ENCODE data around the gene KCTD14.
"Not testable (repeated sequence)": the region's sequence is repeated elsewhere in the genome, so short reads cannot be mapped to it uniquely, and the experiment has no call there.

Gene KCTD14, protein sequence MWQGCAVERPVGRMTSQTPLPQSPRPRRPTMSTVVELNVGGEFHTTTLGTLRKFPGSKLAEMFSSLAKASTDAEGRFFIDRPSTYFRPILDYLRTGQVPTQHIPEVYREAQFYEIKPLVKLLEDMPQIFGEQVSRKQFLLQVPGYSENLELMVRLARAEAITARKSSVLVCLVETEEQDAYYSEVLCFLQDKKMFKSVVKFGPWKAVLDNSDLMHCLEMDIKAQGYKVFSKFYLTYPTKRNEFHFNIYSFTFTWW

DNA sequence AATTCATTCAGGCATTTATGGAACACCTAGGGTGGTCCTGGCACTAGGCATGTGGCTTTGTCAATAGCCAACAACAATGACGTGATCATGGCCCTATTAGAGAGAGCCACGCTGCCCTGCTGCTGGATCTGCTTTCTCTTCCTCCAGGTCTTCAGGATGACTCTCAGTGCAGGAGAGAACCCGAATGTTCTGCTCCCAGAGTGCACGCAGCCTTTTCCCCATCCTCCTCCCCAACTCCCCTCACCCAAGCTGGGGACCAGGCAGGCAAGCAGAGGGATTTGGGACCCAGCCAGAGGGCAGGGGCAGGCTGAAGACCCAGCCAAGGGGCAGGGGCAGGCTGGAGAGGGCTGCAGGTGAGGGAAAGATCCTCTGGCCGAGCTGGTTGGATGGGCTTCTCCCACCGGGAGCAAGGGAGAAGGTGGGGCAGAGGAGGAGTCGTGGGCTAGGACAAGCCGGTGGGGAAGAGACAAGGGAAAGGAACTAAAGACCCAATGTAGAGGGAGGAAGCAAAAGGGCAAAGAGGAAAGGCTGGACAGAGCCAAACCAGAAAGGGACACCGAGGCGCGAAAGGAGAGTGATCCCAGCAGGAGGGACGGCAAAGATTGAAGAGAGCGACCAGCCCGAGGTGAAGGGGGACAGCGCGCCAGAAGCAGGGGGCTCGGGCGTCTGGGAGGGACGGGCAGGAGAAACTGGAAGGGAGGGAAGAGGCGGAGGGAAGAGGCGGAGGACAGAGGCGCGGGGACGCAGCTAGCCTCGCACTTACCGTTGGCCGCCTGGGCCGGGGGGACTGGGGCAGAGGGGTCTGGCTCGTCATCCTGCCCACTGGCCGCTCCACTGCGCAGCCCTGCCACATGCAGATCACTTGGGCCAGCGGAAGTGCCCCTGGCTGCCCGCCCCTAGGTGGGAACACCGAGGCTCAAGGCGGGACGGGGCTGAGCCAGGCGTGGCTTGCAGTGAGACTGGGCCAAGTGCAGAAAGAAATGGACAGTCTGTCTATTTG is at the start of gene KCTD14:
KCTD14 (minus strand) TSS at position 880 of the 1,000 bp plus-strand sequence; CDS start at position 853, 27 bp downstream.
- no peak for FAIRE-seq

DNA sequence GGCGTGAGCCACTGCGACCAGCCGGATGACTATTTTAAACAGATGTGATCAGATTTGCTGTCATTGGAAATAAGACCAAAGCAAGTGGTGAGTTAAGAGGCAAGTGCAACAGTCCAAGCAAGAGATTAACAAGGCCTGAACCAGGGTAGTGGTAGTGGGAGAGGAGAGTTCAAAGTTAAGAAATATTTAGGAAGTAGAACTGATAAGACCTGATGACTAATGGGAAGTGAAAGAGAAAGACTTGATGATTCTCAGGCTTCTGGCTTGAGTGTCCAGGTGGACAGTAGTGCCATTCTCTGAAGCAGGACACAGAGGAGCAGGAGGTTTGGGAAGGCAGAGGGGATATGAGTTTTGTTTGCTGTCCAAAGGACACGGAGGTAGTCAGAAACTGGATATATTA is 49.4 kb upstream of the KCTD14 start:
- FAIRE-seq, result no peak

DNA sequence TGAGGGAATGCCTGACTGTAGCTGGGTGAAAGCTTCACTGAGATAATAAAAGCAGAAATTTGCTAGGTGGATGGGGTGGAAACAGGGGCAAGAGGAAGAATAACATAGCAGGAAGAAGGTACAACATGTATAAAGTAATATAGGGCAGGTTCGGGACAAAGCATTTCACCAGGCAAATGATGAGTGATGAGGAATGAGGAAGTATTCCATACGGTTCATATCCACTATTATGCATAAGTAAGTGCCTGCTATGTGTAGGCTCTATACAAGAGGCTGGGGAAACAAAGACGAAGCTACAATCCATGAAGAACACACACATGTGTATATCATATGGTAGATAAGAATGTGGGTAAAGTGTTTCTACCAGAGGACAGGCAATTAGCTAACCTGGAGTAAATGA is 48.6 kb upstream of the KCTD14 start:
- no peak for FAIRE-seq

DNA sequence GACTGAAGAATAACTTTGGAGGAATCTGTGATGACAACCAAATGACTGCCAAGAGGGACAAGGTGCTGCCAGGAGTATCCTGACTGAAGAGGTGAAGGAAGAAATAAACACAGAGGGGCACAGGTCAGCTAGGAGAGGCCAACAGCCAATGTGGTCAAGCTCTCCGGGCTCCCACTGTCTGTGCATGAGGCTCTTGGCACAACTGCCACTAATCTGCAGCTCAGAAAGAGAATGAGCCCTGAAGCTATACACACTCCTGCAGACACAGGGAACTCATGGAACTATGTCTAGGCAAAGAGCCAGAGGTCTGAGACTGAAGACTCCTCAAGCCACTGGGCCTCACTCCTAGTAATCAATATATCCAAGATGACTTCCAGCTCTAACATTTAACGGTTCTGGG is 47.5 kb upstream of the KCTD14 start:
- FAIRE-seq, result no peak

DNA sequence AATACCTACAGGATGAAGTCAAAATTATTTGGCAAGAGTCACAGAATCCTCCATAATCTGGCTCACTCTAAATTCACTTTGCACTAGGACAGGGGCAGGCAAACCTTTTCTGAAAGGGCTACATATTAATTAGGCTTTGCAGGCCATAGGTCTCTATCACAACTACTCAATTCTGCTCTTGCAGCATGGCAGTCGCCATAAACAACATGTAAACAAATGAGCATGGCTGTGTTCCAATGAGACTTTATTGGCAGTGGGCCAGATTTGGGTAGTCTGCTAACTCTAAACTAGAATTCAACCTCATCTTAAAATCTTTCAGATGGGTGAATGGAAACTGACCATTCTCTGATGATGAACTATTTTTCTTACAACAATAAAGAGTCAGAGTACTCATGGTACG is 46.4 kb upstream of the KCTD14 start:
- FAIRE-seq, result no peak

DNA sequence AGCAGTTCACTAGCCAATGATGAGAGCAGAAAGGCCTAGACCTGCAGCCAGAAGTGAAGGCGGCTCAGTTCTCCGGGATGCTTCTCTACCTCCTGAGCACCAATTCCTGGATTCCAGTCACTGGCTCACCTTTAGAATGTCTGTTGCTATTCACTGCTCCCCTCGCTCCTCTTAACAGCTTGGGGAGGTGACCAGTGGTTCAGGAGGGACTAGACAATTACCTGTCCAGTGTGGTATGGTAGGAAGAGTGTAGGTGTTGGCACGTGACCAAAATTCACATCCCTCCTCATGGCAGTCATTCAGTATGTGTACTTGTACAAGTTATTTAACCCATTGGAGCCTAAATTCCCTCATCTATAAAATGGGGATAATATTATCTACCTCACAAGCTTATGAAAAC is 44.6 kb upstream of the KCTD14 start:
- no peak for FAIRE-seq

DNA sequence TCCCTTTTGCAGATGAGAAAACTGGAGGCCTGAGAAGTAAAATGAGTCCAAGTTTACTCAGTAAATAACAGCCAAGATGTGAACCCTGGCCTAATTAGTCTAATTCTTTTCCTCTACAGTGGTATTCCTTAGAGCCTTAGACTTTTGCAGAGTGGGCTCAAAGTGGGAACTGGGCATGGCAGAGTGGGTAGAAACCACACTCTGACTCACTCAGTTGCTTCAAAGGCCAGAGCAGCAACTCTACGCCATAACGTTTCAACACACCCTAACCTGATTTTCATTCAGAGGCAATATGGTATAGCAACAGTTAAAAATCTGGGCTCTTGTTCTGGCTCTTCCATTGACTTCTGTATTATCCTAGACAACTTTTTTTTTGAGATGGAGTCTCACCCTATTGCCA is 43.4 kb upstream of the KCTD14 start:
- no peak for FAIRE-seq

DNA sequence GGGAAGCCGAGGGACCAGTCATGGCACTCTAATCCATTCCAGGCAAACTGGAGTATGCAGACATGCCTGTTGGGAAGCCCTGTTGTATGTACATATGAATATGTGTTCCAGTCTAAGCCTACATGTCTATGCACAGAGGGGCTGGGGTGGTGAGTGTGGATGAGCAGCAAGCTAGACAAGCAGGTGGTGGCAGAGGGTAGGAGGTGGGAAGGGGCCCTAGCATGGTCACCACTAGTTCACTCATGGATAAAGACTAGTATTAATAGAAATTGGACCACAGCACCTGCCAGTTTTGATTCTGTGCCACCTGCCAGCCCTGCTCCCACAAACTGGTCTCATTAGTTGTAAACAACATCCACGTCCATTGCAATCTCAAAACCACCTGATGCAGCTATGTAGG is 42.1 kb upstream of the KCTD14 start:
- no peak for FAIRE-seq

DNA sequence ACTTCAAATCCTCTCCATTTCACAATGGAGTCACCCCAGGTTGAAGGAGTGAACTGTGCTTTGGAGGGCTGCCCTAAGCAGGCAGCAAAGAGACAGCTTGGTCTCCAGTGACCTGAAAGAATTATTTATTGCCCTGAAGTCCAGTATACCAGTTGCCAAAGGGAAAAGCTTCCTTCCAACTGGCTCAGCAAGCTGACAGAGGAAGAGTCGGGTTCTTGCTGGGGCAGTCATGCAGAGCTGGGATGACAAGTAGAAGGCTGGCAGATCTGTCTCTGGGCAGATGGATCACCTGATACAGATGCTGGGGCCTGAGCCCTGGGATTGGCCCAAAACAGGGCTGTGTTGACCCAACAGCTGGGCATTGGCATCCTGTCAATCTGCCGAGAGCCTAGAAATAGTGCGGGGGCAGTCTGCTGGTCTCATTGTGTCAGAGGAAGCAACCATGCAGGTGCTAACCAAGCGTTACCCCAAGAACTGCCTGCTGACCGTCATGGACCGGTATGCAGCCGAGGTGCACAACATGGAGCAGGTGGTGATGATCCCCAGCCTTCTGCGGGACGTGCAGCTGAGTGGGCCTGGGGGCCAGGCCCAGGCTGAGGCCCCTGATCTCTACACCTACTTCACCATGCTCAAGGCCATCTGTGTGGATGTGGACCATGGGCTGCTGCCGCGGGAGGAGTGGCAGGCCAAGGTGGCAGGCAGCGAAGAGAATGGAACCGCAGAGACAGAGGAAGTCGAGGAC is 40.5 kb upstream of the KCTD14 start, which contains the start of gene THRSP:
THRSP (plus strand) TSS at position 422 of the 742 bp plus-strand sequence; CDS start at position 443, 21 bp downstream.
- no peak for FAIRE-seq

DNA sequence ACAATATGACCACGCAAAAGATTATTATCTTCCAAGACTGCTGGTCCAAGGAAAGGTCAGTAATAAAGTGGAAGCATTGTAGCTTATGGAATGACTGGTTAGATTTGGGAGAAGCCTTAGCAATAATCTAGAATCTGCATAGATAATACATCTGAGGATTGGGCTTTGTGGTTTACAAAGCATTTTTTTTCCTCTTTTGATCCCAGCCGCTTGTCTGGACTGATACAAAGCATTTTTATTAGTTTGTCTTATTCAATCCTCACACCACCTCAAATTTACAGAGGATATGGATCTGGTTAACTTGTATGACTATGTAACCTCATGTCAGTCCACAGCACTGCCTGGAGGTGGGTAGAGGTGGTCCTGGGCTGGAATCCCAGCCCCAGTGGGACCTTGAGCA is 39.6 kb upstream of the KCTD14 start:
- no peak for FAIRE-seq

DNA sequence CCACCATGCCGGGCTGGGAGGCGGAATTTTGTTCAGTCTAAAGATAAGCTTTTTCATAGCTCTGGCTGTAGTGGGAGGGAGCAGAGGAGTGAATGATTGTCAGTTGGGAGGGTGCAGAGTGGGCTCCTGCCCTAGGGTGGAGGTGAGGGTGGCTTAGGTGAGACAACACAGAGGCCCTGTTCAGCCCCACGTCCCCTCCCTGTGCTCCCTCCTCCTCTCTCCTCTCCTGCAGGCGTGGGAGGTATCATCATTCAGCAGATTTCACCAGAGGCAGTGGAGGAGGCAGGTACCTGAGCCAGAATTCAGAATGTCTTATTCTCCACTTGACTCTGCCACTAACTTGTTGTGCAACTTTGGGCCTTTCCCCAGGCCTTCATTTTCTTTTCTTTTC is 38.8 kb upstream of the KCTD14 start:
- FAIRE-seq, result no peak

DNA sequence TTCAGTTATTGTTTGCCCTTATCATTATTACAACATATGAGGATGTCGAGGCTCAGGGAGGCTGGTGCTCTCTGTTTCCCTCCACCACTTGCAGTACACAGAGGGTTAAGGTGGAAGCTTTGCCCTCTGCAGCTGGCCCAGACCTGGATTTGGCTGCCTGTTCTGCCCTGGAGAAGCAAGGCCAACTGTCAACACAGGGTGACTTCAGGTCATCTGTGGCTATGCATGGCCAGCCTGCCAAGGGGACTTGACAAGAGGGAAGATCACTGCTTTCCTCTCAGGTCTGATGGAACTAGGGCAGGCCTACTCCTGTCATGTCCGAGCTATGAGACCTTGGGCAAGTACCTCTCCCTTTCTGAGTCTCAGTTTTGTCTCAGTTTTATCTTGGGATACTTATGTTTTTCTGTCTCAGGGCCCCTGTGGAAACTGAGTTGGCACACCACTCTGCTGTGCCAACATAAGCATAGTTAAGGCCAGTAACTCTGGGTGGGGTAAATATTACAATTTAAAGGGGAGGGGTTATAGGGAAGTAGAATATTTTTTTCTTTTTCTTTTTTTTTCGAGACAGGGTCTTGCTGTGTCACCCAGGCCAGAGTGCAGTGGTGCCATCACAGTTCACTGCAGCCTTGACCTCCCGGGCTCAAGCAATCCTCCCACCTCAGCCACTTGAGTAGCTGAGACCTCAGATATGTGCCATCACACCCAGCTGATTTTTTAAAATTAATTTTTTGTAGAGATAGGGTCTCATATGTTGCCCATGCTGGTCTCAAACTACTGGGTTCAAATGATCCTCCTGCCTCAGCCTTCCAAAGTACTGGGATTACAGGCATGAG is 38.2 kb upstream of the KCTD14 start:
- no peak for FAIRE-seq

DNA sequence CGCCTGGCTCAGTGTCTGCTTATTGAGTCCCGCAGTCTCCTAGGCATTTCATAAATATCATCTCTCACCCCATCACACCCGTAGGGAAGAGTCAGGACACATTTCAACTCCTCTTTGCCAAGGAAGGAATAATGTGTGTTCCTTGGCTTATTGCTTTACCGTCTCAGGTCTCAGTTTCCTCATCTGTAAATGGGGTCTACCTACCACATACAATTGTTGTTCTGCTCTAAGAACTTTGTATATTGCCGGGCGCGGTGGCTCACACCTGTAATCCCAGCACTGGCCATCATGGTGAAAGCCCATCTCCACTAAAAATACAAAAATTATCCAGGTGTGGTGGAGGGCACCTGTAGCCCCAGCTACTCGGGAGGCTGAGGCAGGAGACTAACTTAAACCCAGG is 37.5 kb upstream of the KCTD14 start:
- no peak for FAIRE-seq

DNA sequence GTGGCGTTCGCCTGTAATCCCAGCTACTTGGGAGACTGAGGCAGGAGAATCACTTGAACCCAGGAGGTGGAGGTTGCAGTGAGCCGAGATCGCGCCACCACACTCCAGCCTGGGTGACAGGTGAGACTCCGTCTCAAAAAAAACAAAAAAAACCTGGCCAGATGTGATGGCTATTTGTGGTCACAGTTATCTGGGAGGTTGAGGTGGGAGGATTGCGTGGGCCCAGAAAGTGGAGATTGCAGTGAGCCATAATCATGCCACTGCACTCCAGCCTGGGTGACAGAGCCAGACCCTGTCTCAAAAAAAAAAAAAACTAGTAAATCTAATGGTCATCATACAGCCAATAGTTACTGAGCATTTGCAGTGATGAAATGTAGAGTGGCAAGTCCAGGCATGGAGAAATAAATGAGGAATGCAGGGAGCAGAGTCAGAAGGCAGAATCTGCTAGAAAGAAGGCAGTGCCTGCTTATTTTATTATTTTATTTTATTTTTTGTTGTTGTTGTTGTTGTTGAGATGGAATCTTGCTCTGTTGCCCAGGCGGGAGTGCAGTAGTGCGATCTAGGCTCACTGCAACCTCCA is 36.8 kb upstream of the KCTD14 start:
- FAIRE-seq, result not testable (repeated sequence)

DNA sequence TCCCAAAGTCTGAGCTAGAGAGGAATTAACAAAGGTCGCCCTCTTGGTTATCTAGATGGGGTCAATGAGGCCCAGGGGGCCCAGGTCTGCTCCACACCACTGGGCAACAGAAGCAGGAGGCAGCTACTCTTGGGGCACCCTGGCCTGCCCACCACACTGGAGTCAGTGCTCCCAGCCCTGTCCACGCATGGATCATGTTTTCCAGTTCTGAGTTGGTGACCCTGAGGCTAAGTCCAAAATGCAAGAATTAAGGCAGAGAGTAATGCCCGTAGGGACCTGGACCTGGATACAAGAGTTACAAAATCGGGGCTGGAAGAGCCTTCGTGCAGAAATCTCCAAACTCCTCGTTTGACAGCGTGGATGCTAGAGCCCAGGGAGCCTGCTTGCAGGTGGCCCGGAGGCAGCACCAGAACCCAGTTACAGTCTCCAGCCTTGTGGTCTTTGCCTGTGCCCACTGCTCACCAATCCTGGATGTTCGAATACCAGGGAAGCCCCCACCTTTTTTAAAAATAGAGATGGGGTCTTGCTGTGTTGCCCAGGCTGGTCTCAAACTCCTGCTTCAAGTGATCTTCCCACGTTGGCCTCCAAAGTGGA is 34.5 kb upstream of the KCTD14 start:
- FAIRE-seq, result no peak

DNA sequence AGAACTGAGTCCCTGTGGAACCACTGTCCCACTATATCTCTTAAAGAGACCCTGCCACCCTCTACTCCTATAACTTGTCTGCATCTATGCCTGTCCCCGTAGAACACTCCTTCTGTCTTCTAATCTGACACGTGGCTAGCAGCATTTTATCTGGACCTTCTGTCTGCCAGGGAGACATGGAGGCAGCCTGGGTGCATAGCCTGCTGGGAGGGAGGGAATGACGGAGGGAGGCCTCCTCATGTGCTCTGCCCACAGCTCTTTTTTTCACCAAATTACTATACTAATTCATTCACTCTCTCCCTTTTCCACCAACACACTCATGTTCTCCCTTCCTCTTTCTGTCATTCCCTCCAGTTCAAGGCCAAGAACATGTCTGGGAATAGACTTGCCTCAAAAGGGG is 33.0 kb upstream of the KCTD14 start:
- no peak for FAIRE-seq

DNA sequence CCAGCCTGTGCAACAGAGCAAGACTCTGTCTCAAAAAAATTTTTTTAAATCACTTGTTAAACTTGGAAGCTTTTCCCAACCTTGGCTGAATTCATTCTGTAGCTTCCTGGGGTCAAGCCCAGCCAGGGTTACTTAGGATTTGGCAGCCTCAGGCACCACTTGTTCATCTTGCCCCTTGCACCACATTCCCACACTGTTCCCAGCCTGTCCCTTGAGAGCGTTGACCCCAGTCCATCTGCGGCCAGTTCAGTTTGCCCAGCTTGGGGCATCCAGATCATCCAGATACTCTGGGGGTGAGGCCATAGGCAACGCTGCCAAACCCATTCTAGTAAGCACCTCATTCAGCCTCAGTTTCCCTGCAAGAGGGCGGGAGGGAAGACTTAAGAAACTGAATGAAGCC is 31.9 kb upstream of the KCTD14 start:
- no peak for FAIRE-seq

DNA sequence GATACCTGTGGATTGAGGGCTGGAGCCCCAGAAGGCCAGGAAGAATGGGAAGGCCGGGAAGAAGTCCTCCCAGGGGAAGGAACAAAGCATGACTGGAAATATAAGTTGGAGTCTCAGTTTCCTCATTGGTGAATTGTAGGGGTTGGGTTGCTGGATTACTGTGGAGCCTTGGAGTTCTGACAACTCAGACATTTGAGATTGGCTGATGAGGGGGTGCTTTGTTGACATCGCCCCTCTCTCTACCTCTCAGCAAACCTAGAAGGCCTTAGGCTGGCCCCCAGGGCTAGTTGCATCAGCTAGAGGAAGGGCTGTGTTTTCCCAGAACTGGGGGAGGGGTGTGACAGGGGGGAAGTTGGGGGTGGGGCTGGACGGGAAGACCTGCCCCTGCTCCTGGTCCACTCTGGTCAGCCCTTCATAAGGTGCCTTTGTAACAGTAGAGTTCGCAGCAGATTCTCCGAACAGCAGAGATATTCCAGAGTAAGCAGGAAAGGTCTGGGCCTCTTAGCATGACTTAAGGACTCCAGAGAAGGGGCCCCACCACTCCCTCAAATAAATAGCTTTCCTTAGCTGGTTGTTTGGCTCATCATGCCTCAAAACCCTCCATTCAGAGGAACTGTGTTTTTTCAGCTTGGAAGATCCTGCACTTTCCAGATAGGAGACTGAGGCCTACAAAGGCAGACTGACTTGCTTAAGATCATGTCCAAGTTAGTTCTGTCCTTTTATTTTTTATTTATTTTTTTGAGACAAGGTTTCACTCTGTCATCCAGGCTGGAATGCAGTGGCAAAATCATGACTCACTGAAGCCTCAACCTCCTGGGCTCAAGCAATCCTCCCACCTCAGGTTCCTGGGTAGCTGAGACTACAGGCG is 28.1 kb upstream of the KCTD14 start:
- FAIRE-seq, result no peak

DNA sequence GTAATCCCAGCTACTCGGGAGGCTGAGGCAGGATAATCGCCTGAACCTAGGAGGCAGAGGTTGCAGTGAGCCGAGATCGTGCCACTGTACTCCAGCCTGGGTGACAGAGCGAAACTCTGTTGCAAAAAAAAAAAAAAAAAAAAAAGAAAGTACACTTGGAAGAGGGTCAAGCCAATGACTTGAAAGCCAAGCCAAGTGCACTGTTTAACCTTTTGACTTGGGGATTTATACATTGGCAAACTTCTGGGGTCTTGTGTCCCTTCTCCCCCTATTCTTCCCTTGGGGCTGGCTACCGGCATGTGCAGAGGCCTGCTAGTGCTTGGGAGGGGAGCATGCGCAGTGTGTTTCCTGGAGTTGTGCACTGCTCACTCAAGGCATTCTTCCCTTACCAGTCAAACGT is 26.3 kb upstream of the KCTD14 start:
- FAIRE-seq, result no peak

DNA sequence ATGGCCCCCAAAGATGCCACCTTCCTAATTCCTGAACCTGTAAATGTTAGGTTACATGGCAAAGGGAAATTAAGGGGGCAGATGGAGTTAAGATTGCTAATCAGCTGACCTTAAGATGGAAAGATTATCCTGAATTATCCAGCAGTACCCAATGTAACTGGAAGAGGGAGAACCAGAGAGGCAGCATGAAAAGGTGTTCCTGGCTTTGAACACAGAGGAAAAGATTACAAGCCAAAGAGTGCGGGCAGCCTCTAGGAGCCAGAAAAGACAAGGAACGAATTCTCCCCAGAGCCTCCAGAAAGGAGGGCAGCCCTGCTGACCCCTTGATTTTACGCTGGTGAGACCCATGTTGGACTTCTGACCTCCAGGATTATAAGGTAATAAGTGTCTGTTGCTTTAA is 25.5 kb upstream of the KCTD14 start:
- FAIRE-seq, result no peak

DNA sequence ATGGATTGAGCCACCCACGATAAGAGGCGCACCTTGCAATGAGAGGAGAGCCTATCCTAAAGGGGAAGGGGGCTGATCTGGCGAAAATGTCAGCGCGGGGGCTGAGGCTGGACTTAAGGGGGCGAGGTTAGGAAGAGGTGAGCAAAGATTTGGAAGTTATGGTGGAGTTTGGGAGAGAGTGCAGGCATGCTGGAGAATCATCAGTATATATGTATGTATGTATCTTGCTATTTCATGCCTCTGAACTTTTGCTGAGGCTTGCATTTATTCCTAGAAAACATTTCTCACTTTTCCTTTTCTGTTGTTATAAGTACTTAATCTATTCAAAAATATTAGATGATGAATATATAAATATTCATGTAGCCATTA is 23.4 kb upstream of the KCTD14 start:
- no peak for FAIRE-seq
